GM12873 (cell line): ENCODE measurements around the gene CCM2.

Experiments used
- CTCF ChIP-seq: IDR thresholded peaks from 2 replicates; pipeline ENCODE4 v1.5.1; 2012; ENCODE audit warnings: low read depth, mild to moderate bottlenecking, moderate library complexity, low read length, control low read depth; ENCODE audit not compliant: insufficient read depth; ENCODE audit errors: missing control alignments

CCM2 gene

GRCh38 chr7:45060295-45060694 is 60.3 kb downstream of the CCM2 start:
- no peak for TF ChIP-seq CTCF

- no peak for TF ChIP-seq CTCF
These were observed 61.4 kb downstream of the CCM2 start for GRCh38 chr7:45061352-45061751.

- TF ChIP-seq CTCF: no peak
These were observed 61.9 kb downstream of the CCM2 start for GRCh38 chr7:45061806-45062425.

GRCh38 chr7:45064047-45064725 is 64.2 kb downstream of the CCM2 start:
- no peak for TF ChIP-seq CTCF

- TF ChIP-seq CTCF: no peak
These were observed 65.3 kb downstream of the CCM2 start for GRCh38 chr7:45065031-45065995.

- no peak for TF ChIP-seq CTCF
These were observed 66.4 kb downstream of the CCM2 start for GRCh38 chr7:45066409-45066808.

GRCh38 chr7:45067582-45067981 is 67.6 kb downstream of the CCM2 start:
- no peak for TF ChIP-seq CTCF
